ENCODE results near the gene ZC3HAV1.
A peak's percentile ranks its signal among the peaks of the same experiment; 100 is the strongest.
"Not testable (repeated sequence)": the region's sequence is repeated elsewhere in the genome, so short reads cannot be mapped to it uniquely, and the experiment has no call there.

ZC3HAV1 gene

GRCh38 chr7:139109188-139109982, at the start of gene ZC3HAV1:
Gene ZC3HAV1, minus strand, starts transcription at chr7:139109720. Its CDS starts 389 bp downstream, at chr7:139109331.
- ATAC-seq (peak; percentile 84), DNase-seq (peak; percentile 87)
- peak within 1 kb of the TSS; percentile 94 for H3K4me3 Mint-ChIP-seq
- peaks cover 11% of the 10 kb centered on the region for H3K9me3 Mint-ChIP-seq
- peak within 1 kb of the TSS; percentile 98 for H3K27ac Mint-ChIP-seq
- H3K36me3 Mint-ChIP-seq (ENCODE audit: low read depth) = peaks cover 30% of the 10 kb centered on the region
- no peaks in the 10 kb centered on the region for H3K27me3 Mint-ChIP-seq
- peaks cover 37% of the 10 kb centered on the region for H3K4me1 Mint-ChIP-seq

GRCh38 chr7:139153832-139154231, 44.3 kb upstream of the ZC3HAV1 start:
- peaks cover 3% of the 10 kb centered on the region for H3K9me3 Mint-ChIP-seq
- peaks cover 12% of the 10 kb centered on the region for H3K4me1 Mint-ChIP-seq
- H3K36me3 Mint-ChIP-seq (ENCODE audit: low read depth) = peaks cover 10% of the 10 kb centered on the region
- H3K4me3 Mint-ChIP-seq = no peak overlapping the region
- no peak overlapping the region for H3K27ac Mint-ChIP-seq
- ATAC-seq = peak; percentile 80
- no peaks in the 10 kb centered on the region for H3K27me3 Mint-ChIP-seq
- no peak for DNase-seq

GRCh38 chr7:139152149-139152548, 42.6 kb upstream of the ZC3HAV1 start:
- DNase-seq (no peak), ATAC-seq (no peak)
- Mint-ChIP-seq H3K4me1 (peaks cover 12% of the 10 kb centered on the region), H3K36me3 (ENCODE audit: low read depth) (peaks cover 5% of the 10 kb centered on the region), H3K27me3 (no peaks in the 10 kb centered on the region), H3K4me3 (no peak overlapping the region), H3K27ac (no peak overlapping the region), H3K9me3 (peaks cover 3% of the 10 kb centered on the region)

- DNase-seq = no peak
- Mint-ChIP-seq H3K4me1 (peaks cover 5% of the 10 kb centered on the region), H3K27ac (no peak overlapping the region), H3K4me3 (no peak overlapping the region), H3K36me3 (ENCODE audit: low read depth) (peaks cover 6% of the 10 kb centered on the region), H3K27me3 (no peaks in the 10 kb centered on the region), H3K9me3 (no peaks in the 10 kb centered on the region)
- ATAC-seq = no peak
These were observed 29.6 kb upstream of the ZC3HAV1 start for GRCh38 chr7:139139150-139139549.

GRCh38 chr7:139133335-139134139, 24.0 kb upstream of the ZC3HAV1 start:
- Mint-ChIP-seq H3K4me3 (peak overlapping the region; percentile 82), H3K9me3 (no peaks in the 10 kb centered on the region)
- peak; percentile 89 for DNase-seq

GRCh38 chr7:139132887-139133286, 23.4 kb upstream of the ZC3HAV1 start:
- H3K27me3 Mint-ChIP-seq = no peaks in the 10 kb centered on the region
- ATAC-seq (no peak), DNase-seq (no peak)
- H3K4me3 Mint-ChIP-seq = peak overlapping the region; percentile 82
- H3K9me3 Mint-ChIP-seq = no peaks in the 10 kb centered on the region
- H3K27ac Mint-ChIP-seq = peak overlapping the region; percentile 84
- H3K4me1 Mint-ChIP-seq = peaks cover 20% of the 10 kb centered on the region
- H3K36me3 Mint-ChIP-seq (ENCODE audit: low read depth) = no peaks in the 10 kb centered on the region

More at GRCh38 chr7:139133335-139134139, 24.0 kb upstream of the ZC3HAV1 start:
- H3K36me3 Mint-ChIP-seq (ENCODE audit: low read depth) = no peaks in the 10 kb centered on the region
- no peaks in the 10 kb centered on the region for H3K27me3 Mint-ChIP-seq
- ATAC-seq = peak; percentile 99
- peak overlapping the region; percentile 84 for H3K27ac Mint-ChIP-seq
- peaks cover 20% of the 10 kb centered on the region for H3K4me1 Mint-ChIP-seq

GRCh38 chr7:139131601-139132041, 22.1 kb upstream of the ZC3HAV1 start:
- no peak overlapping the region for H3K4me3 Mint-ChIP-seq
- no peak overlapping the region for H3K27ac Mint-ChIP-seq
- DNase-seq (no peak), ATAC-seq (no peak)
- peaks cover 31% of the 10 kb centered on the region for H3K4me1 Mint-ChIP-seq
- no peaks in the 10 kb centered on the region for H3K36me3 Mint-ChIP-seq (ENCODE audit: low read depth)
- H3K9me3 Mint-ChIP-seq = no peaks in the 10 kb centered on the region
- H3K27me3 Mint-ChIP-seq = no peaks in the 10 kb centered on the region

- not testable (repeated sequence) for DNase-seq; H3K9me3 Mint-ChIP-seq; H3K4me3 Mint-ChIP-seq; H3K27ac Mint-ChIP-seq; H3K36me3 Mint-ChIP-seq (ENCODE audit: low read depth); H3K27me3 Mint-ChIP-seq; ATAC-seq
- H3K4me1 Mint-ChIP-seq = peaks cover 41% of the 10 kb centered on the region
These were observed 20.3 kb upstream of the ZC3HAV1 start for GRCh38 chr7:139129814-139130213.

GRCh38 chr7:139127648-139128047, 18.1 kb upstream of the ZC3HAV1 start:
- ATAC-seq = no peak
- Mint-ChIP-seq H3K27ac (no peak overlapping the region), H3K4me1 (peaks cover 37% of the 10 kb centered on the region), H3K9me3 (no peaks in the 10 kb centered on the region), H3K4me3 (no peak overlapping the region), H3K27me3 (no peaks in the 10 kb centered on the region), H3K36me3 (ENCODE audit: low read depth) (no peaks in the 10 kb centered on the region)
- DNase-seq = no peak

- H3K9me3 Mint-ChIP-seq = no peaks in the 10 kb centered on the region
- no peaks in the 10 kb centered on the region for H3K36me3 Mint-ChIP-seq (ENCODE audit: low read depth)
- H3K4me3 Mint-ChIP-seq = no peak overlapping the region
- peaks cover 36% of the 10 kb centered on the region for H3K4me1 Mint-ChIP-seq
- no peak overlapping the region for H3K27ac Mint-ChIP-seq
- H3K27me3 Mint-ChIP-seq = no peaks in the 10 kb centered on the region
- DNase-seq (no peak), ATAC-seq (no peak)
These were observed 16.1 kb upstream of the ZC3HAV1 start for GRCh38 chr7:139125657-139126056.

GRCh38 chr7:139124995-139125394, 15.5 kb upstream of the ZC3HAV1 start:
- DNase-seq; H3K27ac Mint-ChIP-seq; H3K36me3 Mint-ChIP-seq (ENCODE audit: low read depth); H3K9me3 Mint-ChIP-seq; H3K27me3 Mint-ChIP-seq; H3K4me3 Mint-ChIP-seq; ATAC-seq: not testable (repeated sequence)
- H3K4me1 Mint-ChIP-seq = peaks cover 36% of the 10 kb centered on the region

- H3K4me3 Mint-ChIP-seq = no peak overlapping the region
- H3K27ac Mint-ChIP-seq = no peak overlapping the region
- DNase-seq (peak; percentile 41), ATAC-seq (peak; percentile 93)
- no peaks in the 10 kb centered on the region for H3K9me3 Mint-ChIP-seq
- H3K36me3 Mint-ChIP-seq (ENCODE audit: low read depth) = no peaks in the 10 kb centered on the region
- H3K27me3 Mint-ChIP-seq = no peaks in the 10 kb centered on the region
- H3K4me1 Mint-ChIP-seq = peaks cover 39% of the 10 kb centered on the region
These were observed 14.8 kb upstream of the ZC3HAV1 start for GRCh38 chr7:139124084-139124914.

GRCh38 chr7:139119486-139119849, 9.9 kb upstream of the ZC3HAV1 start:
- DNase-seq (no peak), ATAC-seq (no peak)
- H3K36me3 Mint-ChIP-seq (ENCODE audit: low read depth) = no peaks in the 10 kb centered on the region
- peak overlapping the region; percentile 67 for H3K4me3 Mint-ChIP-seq
- H3K27ac Mint-ChIP-seq = no peak overlapping the region
- H3K27me3 Mint-ChIP-seq = no peaks in the 10 kb centered on the region
- H3K9me3 Mint-ChIP-seq = no peaks in the 10 kb centered on the region
- peaks cover 36% of the 10 kb centered on the region for H3K4me1 Mint-ChIP-seq

GRCh38 chr7:139118805-139119485, 9.4 kb upstream of the ZC3HAV1 start:
- ATAC-seq (peak; percentile 76), DNase-seq (no peak)
- Mint-ChIP-seq H3K9me3 (no peaks in the 10 kb centered on the region), H3K27me3 (no peaks in the 10 kb centered on the region), H3K4me3 (peak overlapping the region; percentile 67), H3K4me1 (peaks cover 31% of the 10 kb centered on the region), H3K27ac (peak overlapping the region; percentile 57), H3K36me3 (ENCODE audit: low read depth) (no peaks in the 10 kb centered on the region)

Data from activated naive CD8-positive, alpha-beta T cell treated with anti-CD3 and anti-CD28 coated beads, Interleukin-2, amount 50 U/mL, for 24 hours (primary cell).